GM23338 (cell line): ENCODE data around the gene ADH1C. TPM values are rescaled to one million over a fixed set of nuclear protein-coding genes. Genes with fewer than 3 reads are reported as not detected.

ENCODE experiments used
- ATAC-seq: fragments of 200-7000 bp; cut with Tn5 transposase; 3 replicates; pipeline ENCODE4 v1.9.1; 2020
- DNase-seq: peaks from one replicate; pipeline ENCODE4 v3.0.0-alpha.2; 2015; ENCODE audit warnings: low spot score
- H2AFZ ChIP-seq: fragments of 200-600 bp; sonication (generic); 2 replicates; pipeline ENCODE4 v1.8.0; 2016; ENCODE audit warnings: antibody characterized with exemption, mild to moderate bottlenecking, moderate library complexity
- H3F3A ChIP-seq: fragments of 200-600 bp; sonication (generic); replicated peaks from 2 replicates; pipeline ENCODE4 v1.8.0; 2017; ENCODE audit warnings: antibody characterized with exemption, mixed run types, low read depth
- H3K27ac ChIP-seq: fragments of 200-600 bp; sonication (generic); 2 replicates; pipeline ENCODE4 v1.6.1; 2016; ENCODE audit warnings: low read depth
- H3K27me3 ChIP-seq: fragments of 200-600 bp; sonication (generic); 2 replicates; pipeline ENCODE4 v1.8.0; 2016; ENCODE audit warnings: mild to moderate bottlenecking, mixed run types, moderate library complexity; ENCODE audit not compliant: insufficient read depth
- H3K36me3 ChIP-seq: fragments of 200-600 bp; sonication (generic); 2 replicates; pipeline ENCODE4 v1.8.0; 2016; ENCODE audit warnings: mild to moderate bottlenecking; ENCODE audit not compliant: insufficient read depth
- H3K4me1 ChIP-seq: fragments of 200-600 bp; sonication (generic); 2 replicates; pipeline ENCODE4 v1.8.0; 2016; ENCODE audit warnings: mild to moderate bottlenecking, moderate library complexity; ENCODE audit not compliant: insufficient read depth
- H3K4me2 ChIP-seq: fragments of 200-600 bp; sonication (generic); 2 replicates; pipeline ENCODE4 v1.7.1; 2017; ENCODE audit warnings: mixed run types
- H3K4me3 ChIP-seq: fragments of 200-600 bp; sonication (generic); 2 replicates; pipeline ENCODE4 v1.6.1; 2016; ENCODE audit warnings: mixed run types
- H3K79me2 ChIP-seq: fragments of 200-600 bp; sonication (generic); replicated peaks from 2 replicates; pipeline ENCODE4 v1.8.0; 2017; ENCODE audit warnings: mild to moderate bottlenecking; ENCODE audit not compliant: insufficient read depth
- H3K9me2 ChIP-seq: fragments of 200-600 bp; sonication (generic); 2 replicates; pipeline ENCODE4 v1.8.0; 2017; ENCODE audit not compliant: insufficient read depth
- H4K20me1 ChIP-seq: fragments of 200-600 bp; sonication (generic); replicated peaks from 2 replicates; pipeline ENCODE4 v1.8.0; 2017; ENCODE audit warnings: mild to moderate bottlenecking; ENCODE audit not compliant: insufficient read depth
- H3K27ac Mint-ChIP-seq: 2 replicates; pipeline ENCODE4 v1.8.0; 2020; ENCODE audit warnings: inconsistent platforms, mild to moderate bottlenecking, moderate library complexity, mixed read lengths
- H3K27me3 Mint-ChIP-seq: 3 replicates; pipeline ENCODE4 v1.8.0; 2022; ENCODE audit warnings: low read depth, mild to moderate bottlenecking, moderate library complexity, mixed read lengths, inconsistent platforms; ENCODE audit not compliant: insufficient read depth, poor library complexity
- H3K36me3 Mint-ChIP-seq: 3 replicates; pipeline ENCODE4 v1.8.0; 2021; ENCODE audit warnings: low read depth, mild to moderate bottlenecking, inconsistent platforms, moderate library complexity, mixed read lengths
- H3K4me1 Mint-ChIP-seq: 3 replicates; pipeline ENCODE4 v1.8.0; 2020; ENCODE audit warnings: mild to moderate bottlenecking, inconsistent platforms, mixed read lengths
- H3K4me3 Mint-ChIP-seq: 3 replicates; pipeline ENCODE4 v1.8.0; 2021; ENCODE audit warnings: moderate library complexity, mild to moderate bottlenecking, inconsistent platforms, mixed read lengths
- H3K9me3 Mint-ChIP-seq: 3 replicates; pipeline ENCODE4 v1.8.0; 2020; ENCODE audit warnings: moderate library complexity, mild to moderate bottlenecking, inconsistent platforms, mixed read lengths
- CREB1 ChIP-seq: fragments of 250-450 bp; sonication (Bioruptor Pico); IDR thresholded peaks from 2 replicates; pipeline ENCODE4 v1.5.0; 2020; ENCODE audit warnings: low read depth, mild to moderate bottlenecking, moderate library complexity
- ETS1 ChIP-seq: IDR thresholded peaks from 2 replicates; pipeline ENCODE4 v1.6.1; 2016; ENCODE audit warnings: antibody characterized with exemption
- EZH2 ChIP-seq: fragments of 200-600 bp; sonication (generic); IDR thresholded peaks from one replicate; pipeline ENCODE4 v1.8.0; 2017; ENCODE audit warnings: antibody characterized with exemption, mild to moderate bottlenecking, low read depth; ENCODE audit not compliant: unreplicated experiment
- NANOG ChIP-seq: IDR thresholded peaks from 2 replicates; pipeline ENCODE4 v1.6.1; 2016; ENCODE audit warnings: antibody characterized with exemption, borderline replicate concordance
- POLR2AphosphoS5 ChIP-seq: IDR thresholded peaks from 2 replicates; pipeline ENCODE4 v1.6.1; 2016; ENCODE audit warnings: antibody characterized with exemption, low read depth
- ZNF462 ChIP-seq: fragments of 250-450 bp; sonication (Bioruptor Pico); IDR thresholded peaks from 2 replicates; pipeline ENCODE4 v1.5.0; 2020; ENCODE audit warnings: mild to moderate bottlenecking, moderate library complexity
- polyA plus RNA-seq: library from polyadenylated mRNA; unstranded; fragments of >200 nt; fragmentation: Nextera tagmentation; extraction: Ambion mirVana; gene quantifications from 2 replicates; pipeline ENCODE4 v1.2.1, GENCODE V29; 2016
- total RNA-seq: library from RNA; depleted of rRNA; stranded (reverse); fragments of >200 nt; shearing (Covaris generic); gene quantifications from 2 replicates; pipeline ENCODE4 v1.2.3, GENCODE V29; 2014

The ADH1C gene
- total and polyA plus RNA-seq, 2 experiments from 2014 or later: not detected

GRCh38 chr4:99293357-99293756 lies 59.2 kb downstream of the ADH1C start (continued):
- no peak for TF ChIP-seq ZNF462 (CRISPR knock-in tag)
- no peak for TF ChIP-seq NANOG

- no peak within 1 kb of the TSS for H3K4me3 Mint-ChIP-seq
- no peak for TF ChIP-seq NANOG
- TF ChIP-seq CREB1 (CRISPR knock-in tag): no peak
- no peak for TF ChIP-seq ZNF462 (CRISPR knock-in tag)
- TF ChIP-seq EZH2: no peak
- no peak for TF ChIP-seq POLR2AphosphoS5
- TF ChIP-seq ETS1: no peak
These were observed 61.4 kb downstream of the ADH1C start, which contains the start of gene ADH1A for GRCh38 chr4:99290848-99291786. ADH1A (minus strand) TSS chr4:99290985; CDS start chr4:99290914, 71 bp downstream.

More at GRCh38 chr4:99290848-99291786, 61.4 kb downstream of the ADH1C start, which contains the start of gene ADH1A:
- H4K20me1 ChIP-seq: no peaks in the 10 kb centered on the region
- ATAC-seq (no peak), DNase-seq (no peak)
- H3K36me3 ChIP-seq: no peaks in the 10 kb centered on the region
- Mint-ChIP-seq H3K36me3 (peaks cover 11% of the 10 kb centered on the region; the same call in 1 of the 3 replicates), H3K27me3 (peaks cover 1% of the 10 kb centered on the region), H3K27ac (no peak within 1 kb of the TSS), H3K9me3 (peaks cover 16% of the 10 kb centered on the region; the same call in 2 of the 3 replicates), H3K4me1 (no peaks in the 10 kb centered on the region)
- H3K9me2 ChIP-seq: peaks cover 12% of the 10 kb centered on the region
- H3K27me3 ChIP-seq: no peaks in the 10 kb centered on the region
- H3K27ac ChIP-seq: no peak within 1 kb of the TSS
- no peak within 1 kb of the TSS for H3K4me3 ChIP-seq
- no peaks in the 10 kb centered on the region for H3F3A ChIP-seq
- no peak within 1 kb of the TSS for H3K4me2 ChIP-seq
- H3K79me2 ChIP-seq: no peaks in the 10 kb centered on the region
- no peaks in the 10 kb centered on the region for H3K4me1 ChIP-seq
- H2AFZ ChIP-seq: no peak within 1 kb of the TSS
